H9 (cell line): ENCODE results near the gene RIC1. TPM values are rescaled to one million over a fixed set of nuclear protein-coding genes. Genes with fewer than 3 reads are reported as not detected.

Source experiments
- DNase-seq: peaks from one replicate; pipeline ENCODE4 v3.0.0-alpha.2; 2017
- H2AFZ ChIP-seq: one replicate; pipeline ENCODE4 v1.6.1; 2013; ENCODE audit warnings: mild to moderate bottlenecking, low read length, control low read depth, moderate library complexity
- H2AK5ac ChIP-seq: 2 replicates; pipeline ENCODE4 v1.6.1; 2013; ENCODE audit warnings: low read length, control low read depth, mixed read lengths; ENCODE audit not compliant: insufficient read length
- H2BK120ac ChIP-seq: one replicate; pipeline ENCODE4 v1.6.1; 2013; ENCODE audit warnings: low read depth, mild to moderate bottlenecking, low read length, control low read depth, inconsistent platforms; ENCODE audit not compliant: poor library complexity, severe bottlenecking
- H2BK12ac ChIP-seq: 2 replicates; pipeline ENCODE4 v1.6.1; 2013; ENCODE audit warnings: low read length, control low read depth, mixed read lengths, low read depth; ENCODE audit not compliant: insufficient read length
- H2BK15ac ChIP-seq: 2 replicates; pipeline ENCODE4 v1.6.1; 2013; ENCODE audit warnings: low read depth, low read length, control low read depth
- H2BK20ac ChIP-seq: one replicate; pipeline ENCODE4 v1.6.1; 2013; ENCODE audit warnings: low read depth, mild to moderate bottlenecking, low read length, control low read depth, inconsistent platforms; ENCODE audit not compliant: poor library complexity, severe bottlenecking
- H2BK5ac ChIP-seq: 2 replicates; pipeline ENCODE4 v1.6.1; 2013; ENCODE audit warnings: low read length, control low read depth, mixed read lengths; ENCODE audit not compliant: insufficient read length
- H3K14ac ChIP-seq: 2 replicates; pipeline ENCODE4 v1.6.1; 2013; ENCODE audit warnings: low read length, control low read depth; ENCODE audit not compliant: insufficient read depth
- H3K18ac ChIP-seq: 2 replicates; pipeline ENCODE4 v1.6.1; 2013; ENCODE audit warnings: low read depth, mild to moderate bottlenecking, mixed read lengths, low read length, control low read depth; ENCODE audit not compliant: insufficient read length
- H3K23ac ChIP-seq: 2 replicates; pipeline ENCODE4 v1.6.1; 2013; ENCODE audit warnings: low read length, control low read depth, mixed read lengths, low read depth; ENCODE audit not compliant: insufficient read length
- H3K23me2 ChIP-seq: 2 replicates; pipeline ENCODE4 v1.6.1; 2013; ENCODE audit warnings: low read depth, mild to moderate bottlenecking, mixed read lengths, low read length, control low read depth; ENCODE audit not compliant: insufficient read length, poor library complexity, severe bottlenecking
- H3K27ac ChIP-seq: 2 replicates; pipeline ENCODE4 v1.5.1; 2013; ENCODE audit warnings: low read length, control low read depth, mixed read lengths, low read depth; ENCODE audit not compliant: insufficient read length
- H3K27me3 ChIP-seq: 2 replicates; pipeline ENCODE4 v1.6.1; 2013; ENCODE audit warnings: low read length, control low read depth, inconsistent platforms; ENCODE audit not compliant: insufficient read depth
- H3K4ac ChIP-seq: 2 replicates; pipeline ENCODE4 v1.6.1; 2013; ENCODE audit warnings: low read depth, mild to moderate bottlenecking, control low read depth, inconsistent platforms, low read length, moderate library complexity
- H3K4me1 ChIP-seq: 2 replicates; pipeline ENCODE4 v1.6.1; 2013; ENCODE audit warnings: low read length, control low read depth, inconsistent platforms; ENCODE audit not compliant: insufficient read depth
- H3K4me2 ChIP-seq: 2 replicates; pipeline ENCODE4 v1.6.1; 2013; ENCODE audit warnings: low read length, control low read depth, mixed read lengths; ENCODE audit not compliant: insufficient read length, insufficient read depth
- H3K56ac ChIP-seq: 2 replicates; pipeline ENCODE4 v1.6.1; 2013; ENCODE audit warnings: low read depth, mild to moderate bottlenecking, mixed read lengths, low read length, control low read depth; ENCODE audit not compliant: insufficient read length
- H3K79me1 ChIP-seq: 2 replicates; pipeline ENCODE4 v1.6.1; 2013; ENCODE audit warnings: low read depth, mild to moderate bottlenecking, moderate library complexity, low read length, control low read depth, inconsistent platforms; ENCODE audit not compliant: insufficient read depth, poor library complexity, severe bottlenecking
- H3K79me2 ChIP-seq: 2 replicates; pipeline ENCODE4 v1.6.1; 2013; ENCODE audit warnings: low read length, control low read depth, inconsistent platforms; ENCODE audit not compliant: insufficient read depth
- H3K9ac ChIP-seq: 2 replicates; pipeline ENCODE4 v1.6.1; 2013; ENCODE audit warnings: low read length, control low read depth, mixed read lengths; ENCODE audit not compliant: insufficient read length; ENCODE audit errors: extremely low read depth
- H3K9me3 ChIP-seq: one replicate; pipeline ENCODE4 v1.6.1; 2013; ENCODE audit warnings: low read depth, low read length, inconsistent platforms; ENCODE audit not compliant: control insufficient read depth
- H3T11ph ChIP-seq: one replicate; pipeline ENCODE4 v1.6.1; 2013; ENCODE audit warnings: mild to moderate bottlenecking, low read length, control low read depth, inconsistent platforms
- H4K20me1 ChIP-seq: one replicate; pipeline ENCODE4 v1.6.1; 2013; ENCODE audit not compliant: control insufficient read depth, insufficient read length, insufficient read depth
- H4K5ac ChIP-seq: 2 replicates; pipeline ENCODE4 v1.6.1; 2013; ENCODE audit warnings: low read depth, mild to moderate bottlenecking, mixed read lengths, low read length, control low read depth; ENCODE audit not compliant: insufficient read length
- H4K8ac ChIP-seq: replicated peaks from 2 replicates; pipeline ENCODE4 v1.6.1; 2013; ENCODE audit warnings: low read length, control low read depth, mixed read lengths, low read depth; ENCODE audit not compliant: insufficient read length
- H4K91ac ChIP-seq: 2 replicates; pipeline ENCODE4 v1.6.1; 2013; ENCODE audit warnings: low read depth, mild to moderate bottlenecking, moderate library complexity, mixed read lengths, low read length, control low read depth; ENCODE audit not compliant: insufficient read length
- H3K27ac Mint-ChIP-seq, 3 experiments: 2 replicates in 2 of 3; 3 replicates in 1 of 3; pipeline ENCODE4 v1.8.0; 2020 to 2021; ENCODE audit warnings: mixed read lengths in 3 of 3, mild to moderate bottlenecking in 1 of 3, moderate library complexity in 1 of 3
- H3K27me3 Mint-ChIP-seq: 2 replicates; pipeline ENCODE4 v1.8.0; 2021; ENCODE audit warnings: low read depth, mild to moderate bottlenecking, moderate library complexity, mixed read lengths
- H3K36me3 Mint-ChIP-seq, 3 experiments: 2 replicates in 2 of 3; 3 replicates in 1 of 3; pipeline ENCODE4 v1.8.0; 2020 to 2021; ENCODE audit warnings: low read depth in 3 of 3, mixed read lengths in 3 of 3; ENCODE audit not compliant: insufficient read depth in 1 of 3
- H3K4me1 Mint-ChIP-seq, 2 experiments: 2 replicates each; pipeline ENCODE4 v1.8.0; 2020; ENCODE audit warnings: mixed read lengths in 2 of 2
- H3K4me3 Mint-ChIP-seq, 2 experiments: 2 replicates in 1 of 2; 3 replicates in 1 of 2; pipeline ENCODE4 v1.8.0; 2020 to 2021; ENCODE audit warnings: mild to moderate bottlenecking in 2 of 2, mixed read lengths in 2 of 2, moderate library complexity in 1 of 2
- H3K9me3 Mint-ChIP-seq, 2 experiments: 2 replicates in 1 of 2; 3 replicates in 1 of 2; pipeline ENCODE4 v1.8.0; 2020; ENCODE audit warnings: mild to moderate bottlenecking in 2 of 2, mixed read lengths in 2 of 2, moderate library complexity in 1 of 2
- CTCF ChIP-seq: fragments of 200-600 bp; sonication (generic); conservative IDR thresholded peaks from 3 replicates; pipeline ENCODE4 v1.8.0; 2021; ENCODE audit warnings: antibody characterized with exemption, mild to moderate bottlenecking
- WGBS: extraction: QIAGEN DNeasy Blood & Tissue Kit; methylation state at CpG from one replicate; pipeline ENCODE4 v1.1.7; 2013; ENCODE audit warnings: missing lambda C conversion rate, low lambda C conversion rate, mixed read lengths; ENCODE audit not compliant: insufficient read length; ENCODE audit errors: extremely low coverage; 5-methylcytosine and 5-hydroxymethylcytosine counted together
- total RNA-seq: library from RNA; stranded (reverse); gene quantifications from 2 replicates; pipeline ENCODE4 v1.2.1, GENCODE V29; 2021

The RIC1 gene
- total RNA-seq, 1 experiment from 2014 or later, result 13.7 TPM

- Histone ChIP-seq H3K23me2 (no peaks in the 10 kb centered on the region), H3K79me1 (no peaks in the 10 kb centered on the region), H3K14ac (no peak overlapping the region), H2AFZ (no peak overlapping the region), H3K56ac (no peak overlapping the region), H4K20me1 (no peaks in the 10 kb centered on the region), H3K18ac (no peak overlapping the region), H3K4me2 (no peak overlapping the region), H3K4ac (no peak overlapping the region), H3K9ac (no peak overlapping the region), H2BK15ac (no peak overlapping the region), H2BK120ac (no peak overlapping the region), H3K23ac (no peak overlapping the region), H3K27ac (no peak overlapping the region), H4K8ac (no peak overlapping the region), H2BK12ac (no peak overlapping the region), H3K79me2 (0 out of 2 replicates have a peak, but pooled peaks cover 1% of the 10 kb centered on the region), H4K5ac (no peak overlapping the region), H3K4me1 (no peaks in the 10 kb centered on the region), H3T11ph (no peak overlapping the region), H2BK20ac (no peak overlapping the region), H3K27me3 (no peaks in the 10 kb centered on the region), H2BK5ac (no peak overlapping the region), H3K9me3 (no peaks in the 10 kb centered on the region), H2AK5ac (no peak overlapping the region), H4K91ac (no peak overlapping the region)
- TF ChIP-seq CTCF, result no peak
- Mint-ChIP-seq H3K9me3 (no peaks in the 10 kb centered on the region), H3K27ac (no peak overlapping the region), H3K4me3 (no peak overlapping the region), H3K36me3 (no peaks in the 10 kb centered on the region), H3K4me1 (peaks cover 7 to 13% of the 10 kb centered on the region in 2 experiments), H3K27me3 (no peaks in the 10 kb centered on the region)
- DNase-seq, result no peak
- WGBS, result no CpG with 5 or more reads among the region's 4 CpGs
Observed at GRCh38 chr9:5614192-5614591, 14.7 kb upstream of the RIC1 start.
